Measurements from ENCODE around the gene OCSTAMP. TPM values are rescaled to one million over a fixed set of nuclear protein-coding genes. Genes with fewer than 3 reads are reported as not detected.

The OCSTAMP gene
- total RNA-seq, 2 experiments from 2014 or later = 0.14 to 0.19 TPM

DNA sequence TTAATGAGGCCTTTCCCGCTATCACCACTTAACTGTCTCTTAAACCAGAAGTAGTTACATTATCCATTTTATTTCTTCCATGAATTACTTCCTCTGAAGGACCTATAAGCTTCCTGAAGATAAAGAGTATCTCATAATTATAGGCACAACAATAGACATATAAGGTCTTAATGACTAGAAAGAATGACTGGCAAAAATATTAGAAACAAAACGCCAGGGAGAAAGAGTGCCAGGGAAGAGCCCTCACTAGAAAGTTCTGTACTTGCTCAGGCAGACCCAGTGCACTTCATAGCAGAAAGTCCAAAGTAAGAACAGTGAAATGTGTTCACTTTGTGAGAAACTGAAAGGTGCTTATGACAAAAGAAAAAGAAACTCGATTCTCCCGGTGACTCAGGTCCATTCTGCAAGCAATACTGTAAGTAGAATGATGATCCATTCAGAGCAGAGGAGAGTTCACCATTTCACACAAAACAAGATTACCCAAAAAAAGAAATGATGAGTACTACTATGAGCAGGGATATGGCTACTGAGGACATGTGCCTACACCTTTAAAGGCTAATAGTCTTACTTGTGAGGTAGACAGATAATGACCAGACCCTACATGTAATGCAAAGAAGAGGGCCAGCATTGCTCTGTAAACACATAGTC, 42.6 kb downstream of the OCSTAMP start:
- peaks cover 44% of the 10 kb centered on the region for H3K27me3 Mint-ChIP-seq
- ATAC-seq = peak; percentile 95
- DNase-seq = peak; percentile 21
- CTCF ChIA-PET = no interaction called here
- H3K4me3 Mint-ChIP-seq = no peak overlapping the region
- H3K9me3 Mint-ChIP-seq (ENCODE audit: low read depth) = peaks cover 12% of the 10 kb centered on the region
- POLR2A ChIA-PET = no interaction called here
- intact Hi-C loops (cut with DNase I, micrococcal nuclease) = no loop called here
- H3K36me3 Mint-ChIP-seq (ENCODE audit: low read depth) = peaks cover 21% of the 10 kb centered on the region
- H3K27ac Mint-ChIP-seq = peak overlapping the region; percentile 28
- H3K4me1 Mint-ChIP-seq = peaks cover 23% of the 10 kb centered on the region

DNA sequence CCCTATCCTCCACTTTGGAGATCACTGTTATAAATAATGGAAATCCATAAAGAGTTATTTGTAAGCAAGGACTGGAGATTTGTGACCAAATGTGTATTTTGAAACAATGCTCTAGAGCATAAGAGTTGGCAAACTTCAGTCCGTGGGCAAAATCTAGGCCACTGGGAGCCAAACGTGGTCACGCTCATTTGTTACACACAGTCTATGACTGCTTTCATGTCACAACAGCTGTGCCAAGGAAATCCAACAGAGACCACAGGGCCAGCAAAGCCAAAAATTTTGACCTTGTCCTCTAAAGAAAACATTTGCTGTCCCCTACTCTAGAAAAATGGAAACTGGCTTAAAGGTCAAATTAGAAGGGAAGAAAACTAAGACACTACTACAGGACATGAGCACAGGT, 44.9 kb downstream of the OCSTAMP start:
- no peak for DNase-seq
- Mint-ChIP-seq H3K27ac (no peak overlapping the region), H3K4me3 (no peak overlapping the region), H3K9me3 (ENCODE audit: low read depth) (peaks cover 31% of the 10 kb centered on the region), H3K36me3 (ENCODE audit: low read depth) (peaks cover 35% of the 10 kb centered on the region), H3K27me3 (peaks cover 37% of the 10 kb centered on the region), H3K4me1 (peaks cover 21% of the 10 kb centered on the region)
- ChIA-PET CTCF (interaction anchor here (1.2 kb wide), 1 partner anchor 175 kb away, joined by 4 read pairs; no protein-coding TSS in a partner anchor), POLR2A (no interaction called here)
- ATAC-seq = no peak
- intact Hi-C loops (cut with DNase I, micrococcal nuclease) = no loop called here

DNA sequence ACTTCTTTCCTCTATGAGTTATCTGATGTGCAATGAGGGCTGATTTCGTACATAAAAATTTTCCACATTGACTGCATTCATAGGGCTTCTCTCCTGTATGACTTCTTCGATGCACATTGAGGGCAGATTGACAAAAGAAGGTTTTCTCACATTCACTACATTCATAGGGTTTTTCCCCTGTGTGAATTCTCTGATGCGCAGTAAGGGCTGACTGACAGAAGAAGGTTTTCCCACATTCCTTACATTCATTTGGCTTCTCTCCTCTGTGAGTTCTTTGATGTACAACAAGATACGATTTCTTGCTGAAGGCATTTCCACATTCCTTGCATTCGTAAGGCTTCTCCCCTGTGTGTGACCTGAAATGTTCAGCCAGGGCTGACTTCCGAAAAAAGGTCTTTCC, 48.5 kb downstream of the OCSTAMP start:
- POLR2A ChIA-PET = no interaction called here

DNA sequence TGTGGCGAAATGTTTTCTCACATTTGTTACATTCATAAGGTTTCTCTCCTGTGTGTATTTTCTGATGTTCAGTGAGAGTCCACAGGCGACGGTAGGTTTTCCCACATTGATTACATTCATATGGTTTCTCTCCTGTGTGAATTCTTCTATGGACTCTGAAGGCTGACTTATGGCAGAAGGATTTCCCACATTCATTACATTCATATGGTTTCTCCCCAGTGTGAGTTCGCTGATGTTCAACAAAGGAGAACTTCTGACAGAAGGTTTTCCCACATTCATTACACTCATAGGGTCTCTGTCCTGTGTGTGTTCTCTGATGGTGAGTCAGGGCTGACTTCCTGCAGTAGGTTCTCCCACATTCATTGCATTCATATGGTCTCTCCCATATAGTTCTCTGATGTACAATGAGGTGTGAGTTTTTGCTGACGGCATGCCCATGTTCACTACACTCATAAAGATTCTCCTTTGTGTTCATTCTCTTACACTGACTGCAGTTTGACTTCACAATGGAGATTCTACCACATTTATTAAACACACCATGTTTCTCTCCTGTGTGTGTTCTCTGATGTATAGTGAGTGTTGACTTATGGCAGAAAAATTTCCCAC, 49.0 kb downstream of the OCSTAMP start:
- H3K27me3 Mint-ChIP-seq = peaks cover 27% of the 10 kb centered on the region
- H3K4me1 Mint-ChIP-seq = no peaks in the 10 kb centered on the region
- ChIA-PET POLR2A (no interaction called here), CTCF (no interaction called here)
- peaks cover 28% of the 10 kb centered on the region for H3K36me3 Mint-ChIP-seq (ENCODE audit: low read depth)
- no peak overlapping the region for H3K4me3 Mint-ChIP-seq
- no peak for DNase-seq
- peaks cover 36% of the 10 kb centered on the region for H3K9me3 Mint-ChIP-seq (ENCODE audit: low read depth)
- intact Hi-C loops (cut with DNase I, micrococcal nuclease) = no loop called here
- no peak overlapping the region for H3K27ac Mint-ChIP-seq
- ATAC-seq = no peak

More for the DNA sequence above, 48.5 kb downstream of the OCSTAMP start:
- CTCF ChIA-PET = no interaction called here
- Mint-ChIP-seq H3K36me3 (ENCODE audit: low read depth) (peaks cover 28% of the 10 kb centered on the region), H3K27ac (no peak overlapping the region), H3K4me1 (no peaks in the 10 kb centered on the region), H3K27me3 (peaks cover 25% of the 10 kb centered on the region), H3K9me3 (ENCODE audit: low read depth) (peaks cover 36% of the 10 kb centered on the region), H3K4me3 (no peak overlapping the region)
- ATAC-seq = no peak
- intact Hi-C loops (cut with DNase I, micrococcal nuclease) = no loop called here
- DNase-seq = no peak

DNA sequence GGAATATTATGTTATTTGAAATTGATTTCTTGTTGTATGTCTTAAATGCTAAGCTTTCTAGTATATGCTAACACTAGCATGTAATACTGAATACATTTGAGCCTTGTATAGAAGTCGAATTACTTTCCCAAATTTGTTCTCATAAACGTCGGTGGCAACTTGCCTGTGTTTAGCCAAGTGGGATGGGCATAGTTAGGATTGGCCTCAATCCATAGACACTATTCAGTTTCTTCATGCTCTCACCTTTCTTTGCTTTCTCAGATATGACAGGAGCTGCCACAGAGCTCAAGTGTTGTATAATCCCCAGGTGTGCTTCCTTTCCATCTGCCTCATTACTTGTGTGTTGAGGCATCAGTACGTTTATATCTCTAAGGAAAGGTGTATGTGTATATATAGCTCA, 56.4 kb downstream of the OCSTAMP start:
- POLR2A ChIA-PET = no interaction called here
- intact Hi-C loops (cut with DNase I, micrococcal nuclease) = no loop called here
- H3K4me3 Mint-ChIP-seq = no peak overlapping the region
- ATAC-seq (no peak), DNase-seq (no peak)
- H3K27ac Mint-ChIP-seq = no peak overlapping the region
- H3K27me3 Mint-ChIP-seq = peaks cover 30% of the 10 kb centered on the region
- no peaks in the 10 kb centered on the region for H3K9me3 Mint-ChIP-seq (ENCODE audit: low read depth)
- H3K4me1 Mint-ChIP-seq = no peaks in the 10 kb centered on the region
- no peaks in the 10 kb centered on the region for H3K36me3 Mint-ChIP-seq (ENCODE audit: low read depth)
- CTCF ChIA-PET = interaction anchor here (1.5 kb wide), 1 partner anchor 18 kb away, joined by 4 read pairs; no protein-coding TSS in a partner anchor

DNA sequence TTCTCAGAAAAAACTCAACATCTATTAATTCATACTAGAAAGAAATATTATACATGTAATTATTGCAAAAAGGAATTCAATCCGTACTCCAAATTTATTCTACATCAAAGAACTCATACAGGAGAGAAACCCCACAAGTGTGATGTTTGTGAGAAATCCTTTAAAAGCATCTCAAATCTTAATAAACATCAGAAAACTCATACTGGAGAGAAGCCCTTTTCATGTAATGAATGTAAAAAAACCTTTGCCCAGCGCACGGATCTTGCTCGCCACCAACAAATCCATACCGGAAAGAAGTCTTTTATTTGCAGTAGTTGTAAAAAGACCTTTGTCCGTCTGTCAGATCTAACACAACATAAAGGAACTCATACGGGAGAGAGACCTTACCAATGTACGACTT, 59.1 kb downstream of the OCSTAMP start:
- peaks cover 38% of the 10 kb centered on the region for H3K27me3 Mint-ChIP-seq
- H3K4me1 Mint-ChIP-seq = no peaks in the 10 kb centered on the region
- ChIA-PET POLR2A (no interaction called here), CTCF (no interaction called here)
- no peaks in the 10 kb centered on the region for H3K9me3 Mint-ChIP-seq (ENCODE audit: low read depth)
- ATAC-seq = no peak
- DNase-seq = no peak
- H3K36me3 Mint-ChIP-seq (ENCODE audit: low read depth) = no peaks in the 10 kb centered on the region
- no peak overlapping the region for H3K27ac Mint-ChIP-seq
- intact Hi-C loops (cut with DNase I, micrococcal nuclease) = no loop called here
- H3K4me3 Mint-ChIP-seq = no peak overlapping the region

Other genes starting within 250 kb of the OCSTAMP start
- gene CDH22, start 242.2 kb downstream of the OCSTAMP start, total RNA-seq = not detected
- gene ELMO2, start 144.0 kb downstream of the OCSTAMP start, total RNA-seq = 10 to 100 TPM; 47.4 to 54.6 TPM
- gene ZNF334, start 37.1 kb downstream of the OCSTAMP start, total RNA-seq = 1 to 10 TPM; 3.4 to 4.9 TPM
- under 1 TPM; 0.07 TPM for gene SLC13A3, start 100.8 kb upstream of the OCSTAMP start, total RNA-seq
- gene TP53RK, start 138.8 kb upstream of the OCSTAMP start, total RNA-seq = 10 to 100 TPM; 11.2 to 12.1 TPM
- not detected for gene SLC2A10, start 159.0 kb upstream of the OCSTAMP start, total RNA-seq

Measured in activated CD4-positive, alpha-beta T cell treated with anti-CD3 and anti-CD28 coated beads for 36 hours (primary cell).